K562 (cell line): ENCODE measurements around the gene ZBTB25. TPM values are rescaled to one million over a fixed set of nuclear protein-coding genes. Genes with fewer than 3 reads are reported as not detected.
A peak's percentile ranks its signal among the peaks of the same experiment; 100 is the strongest.

ENCODE experiments used
- DPF2 ChIP-seq: fragments of 450-650 bp; IDR thresholded peaks from 2 replicates; pipeline ENCODE4 v1.6.1; 2016
- E2F6 ChIP-seq, 2 experiments: IDR thresholded peaks; 2 replicates each; pipeline ENCODE4 v1.6.1; 2011; ENCODE audit warnings: borderline replicate concordance in 1 of 2, control low read depth in 1 of 2, low read depth in 1 of 2, low read length in 1 of 2, mild to moderate bottlenecking in 1 of 2, mixed read lengths in 1 of 2, moderate library complexity in 1 of 2; ENCODE audit not compliant: insufficient read depth in 1 of 2, insufficient read length in 1 of 2, poor library complexity in 1 of 2, severe bottlenecking in 1 of 2; ENCODE audit errors: extremely low read depth in 1 of 2
- ERF ChIP-seq: fragments of 450-650 bp; formaldehyde crosslinking; IDR thresholded peaks from 2 replicates; pipeline ENCODE4 v1.4.0; 2020; ENCODE audit warnings: mild to moderate bottlenecking, mixed read lengths
- ETV1 ChIP-seq: fragments of 450-650 bp; conservative IDR thresholded peaks from 2 replicates; pipeline ENCODE4 v1.6.1; 2016; ENCODE audit warnings: missing genetic modification characterization, control low read depth, low read depth, missing compliant biosample characterization
- HNRNPL ChIP-seq: fragments of 200-400 bp; formaldehyde crosslinking; IDR thresholded peaks from 2 replicates; pipeline ENCODE4 v1.6.1; 2017; ENCODE audit warnings: low read depth, mild to moderate bottlenecking, low read length
- MTF1 ChIP-seq: fragments of 250-450 bp; sonication (Bioruptor Pico); IDR thresholded peaks from 2 replicates; pipeline ENCODE4 v1.9.0; 2021; ENCODE audit warnings: moderate library complexity, mild to moderate bottlenecking, inconsistent platforms, borderline replicate concordance
- NCOA4 ChIP-seq: fragments of 450-650 bp; IDR thresholded peaks from 2 replicates; pipeline ENCODE4 v1.6.1; 2018; ENCODE audit warnings: mild to moderate bottlenecking; ENCODE audit not compliant: partially characterized antibody
- NR2C2 ChIP-seq, 2 experiments: fragments of 200-800 bp in 1 of 2; sonication (Bioruptor generic) in 1 of 2; sonication (generic) in 1 of 2; formaldehyde crosslinking in 1 of 2; IDR thresholded peaks; 2 replicates each; pipeline versions ENCODE4 v1.6.1 to v1.8.0; 2016 to 2022; ENCODE audit warnings: mild to moderate bottlenecking in 1 of 2, missing compliant biosample characterization in 1 of 2, missing genetic modification characterization in 1 of 2, missing genetic modification reagents in 1 of 2
- NUFIP1 ChIP-seq: fragments of 450-650 bp; IDR thresholded peaks from 2 replicates; pipeline ENCODE4 v1.6.1; 2018; ENCODE audit not compliant: partially characterized antibody
- PBX2 ChIP-seq, 2 experiments: IDR thresholded peaks in 1 of 2; conservative IDR thresholded peaks in 1 of 2; 2 replicates each; pipeline ENCODE4 v1.6.1; 2016; ENCODE audit warnings: low read depth in 2 of 2, mild to moderate bottlenecking in 1 of 2, missing compliant biosample characterization in 1 of 2, missing genetic modification characterization in 1 of 2, moderate library complexity in 1 of 2
- SP2 ChIP-seq: IDR thresholded peaks from 2 replicates; pipeline ENCODE4 v1.6.1; 2011; ENCODE audit warnings: mild to moderate bottlenecking, low read depth, low read length, moderate library complexity; ENCODE audit not compliant: poor library complexity, severe bottlenecking; ENCODE audit errors: extremely low read depth
- ZBTB43 ChIP-seq: sonication (generic); formaldehyde crosslinking; IDR thresholded peaks from 2 replicates; pipeline ENCODE4 v1.8.0; 2023; ENCODE audit warnings: mild to moderate bottlenecking, missing genetic modification reagents
- ZNF124 ChIP-seq: sonication (generic); formaldehyde crosslinking; IDR thresholded peaks from 2 replicates; pipeline ENCODE4 v1.8.1; 2022; ENCODE audit warnings: missing genetic modification reagents
- ZNF507 ChIP-seq: conservative IDR thresholded peaks from 2 replicates; pipeline ENCODE4 v1.6.1; 2017; ENCODE audit warnings: missing genetic modification characterization, missing compliant biosample characterization
- polyA plus RNA-seq, 8 experiments: library from polyadenylated mRNA; depleted of rRNA in 4 of 8; stranded (reverse) in 5 of 8; unstranded in 3 of 8; fragments of >200 nt; fragmentation: Nextera tagmentation in 2 of 8; fragmentation: Illumina TruSeq in 1 of 8; extraction: Ambion mirVana in 2 of 8; extraction: Trizol in 1 of 8; gene quantifications; 2 replicates each; pipeline versions ENCODE4 v1.2.1 to v1.2.3, GENCODE V29; 2011 to 2014; ENCODE audit warnings: inconsistent platforms in 1 of 8, missing spikeins in 1 of 8
- total RNA-seq, 7 experiments: library from RNA; depleted of rRNA in 6 of 7; stranded (reverse); fragments of >200 nt in 6 of 7; fragmentation: Illumina TruSeq in 2 of 7; extraction: Trizol in 2 of 7; gene quantifications; 2 replicates each; pipeline versions ENCODE4 v1.2.1 to v1.2.3, GENCODE V29; 2011 to 2021; ENCODE audit warnings: low replicate concordance in 1 of 7
- TF ChIP-seq, protein P1 (sequence below), 3 experiments: fragments of 200-800 bp in 1 of 3; fragments of 250-450 bp in 1 of 3; fragments of 450-650 bp in 1 of 3; sonication (Bioruptor Pico) in 1 of 3; sonication (Bioruptor generic) in 1 of 3; formaldehyde crosslinking in 1 of 3; IDR thresholded peaks; 2 replicates each; pipeline versions ENCODE4 v1.6.1 to v1.8.0; 2016 to 2022; ENCODE audit warnings: mild to moderate bottlenecking in 2 of 3, missing genetic modification characterization in 2 of 3, missing compliant biosample characterization in 1 of 3, moderate library complexity in 1 of 3

ZBTB25 gene
- total and polyA plus RNA-seq, 9 of the 15 experiments (the other 6 are each of a cell fraction or from before 2014, with no cell fraction given), result 0.61 to 3.9 (median 2.3) TPM

DNA sequence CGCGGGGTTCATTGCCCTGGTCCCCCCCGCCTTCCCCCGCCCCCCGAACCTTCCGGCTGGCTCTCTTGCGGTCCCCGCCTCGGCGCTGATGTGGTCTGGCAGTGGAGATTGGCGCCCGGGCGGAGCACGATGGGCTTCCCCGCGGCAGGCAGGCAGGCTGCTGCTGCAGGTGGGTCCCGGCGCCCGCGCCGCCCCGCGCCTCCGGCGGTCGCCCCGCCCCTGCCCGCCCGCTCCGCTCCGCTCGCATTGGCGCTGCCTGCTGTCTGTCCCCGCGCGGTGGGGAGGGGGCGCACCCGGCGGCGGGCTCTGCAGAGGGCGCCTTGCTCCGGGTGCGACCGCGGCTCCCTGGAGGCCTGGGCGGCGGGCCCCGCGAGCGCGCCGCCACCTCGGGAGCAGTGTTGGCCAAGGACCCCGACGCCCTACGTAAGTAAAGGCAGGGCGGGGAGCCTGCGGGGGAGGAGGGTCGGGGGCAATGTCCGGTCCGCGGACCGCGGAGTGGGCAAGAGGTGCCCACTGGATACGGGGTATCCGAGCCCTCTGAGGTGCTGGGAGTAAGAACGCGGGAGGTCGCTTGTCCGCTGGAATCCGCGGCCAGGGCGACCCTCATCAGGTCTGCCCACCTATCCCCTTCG, 38.3 kb downstream of the ZBTB25 start, which contains the start of gene AKAP5 (continued):
- TF ChIP-seq, protein P1, sequence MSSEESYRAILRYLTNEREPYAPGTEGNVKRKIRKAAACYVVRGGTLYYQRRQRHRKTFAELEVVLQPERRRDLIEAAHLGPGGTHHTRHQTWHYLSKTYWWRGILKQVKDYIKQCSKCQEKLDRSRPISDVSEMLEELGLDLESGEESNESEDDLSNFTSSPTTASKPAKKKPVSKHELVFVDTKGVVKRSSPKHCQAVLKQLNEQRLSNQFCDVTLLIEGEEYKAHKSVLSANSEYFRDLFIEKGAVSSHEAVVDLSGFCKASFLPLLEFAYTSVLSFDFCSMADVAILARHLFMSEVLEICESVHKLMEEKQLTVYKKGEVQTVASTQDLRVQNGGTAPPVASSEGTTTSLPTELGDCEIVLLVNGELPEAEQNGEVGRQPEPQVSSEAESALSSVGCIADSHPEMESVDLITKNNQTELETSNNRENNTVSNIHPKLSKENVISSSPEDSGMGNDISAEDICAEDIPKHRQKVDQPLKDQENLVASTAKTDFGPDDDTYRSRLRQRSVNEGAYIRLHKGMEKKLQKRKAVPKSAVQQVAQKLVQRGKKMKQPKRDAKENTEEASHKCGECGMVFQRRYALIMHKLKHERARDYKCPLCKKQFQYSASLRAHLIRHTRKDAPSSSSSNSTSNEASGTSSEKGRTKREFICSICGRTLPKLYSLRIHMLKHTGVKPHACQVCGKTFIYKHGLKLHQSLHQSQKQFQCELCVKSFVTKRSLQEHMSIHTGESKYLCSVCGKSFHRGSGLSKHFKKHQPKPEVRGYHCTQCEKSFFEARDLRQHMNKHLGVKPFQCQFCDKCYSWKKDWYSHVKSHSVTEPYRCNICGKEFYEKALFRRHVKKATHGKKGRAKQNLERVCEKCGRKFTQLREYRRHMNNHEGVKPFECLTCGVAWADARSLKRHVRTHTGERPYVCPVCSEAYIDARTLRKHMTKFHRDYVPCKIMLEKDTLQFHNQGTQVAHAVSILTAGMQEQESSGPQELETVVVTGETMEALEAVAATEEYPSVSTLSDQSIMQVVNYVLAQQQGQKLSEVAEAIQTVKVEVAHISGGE (CRISPR knock-in tag; IDR thresholded peaks at IDR 0.05), result no peak
- no peak for TF ChIP-seq ZBTB43 (CRISPR knock-in tag)
- no peak for TF ChIP-seq NCOA4
- TF ChIP-seq ZNF507 (tag), result no peak
- TF ChIP-seq E2F6 (IDR thresholded peaks at IDR 0.05; ENCODE audit: borderline replicate concordance in 1 of 2, extremely low read depth in 1 of 2, insufficient read depth in 1 of 2, insufficient read length in 1 of 2, low read depth in 1 of 2, low read length in 1 of 2, poor library complexity in 1 of 2, severe bottlenecking in 1 of 2), result peak in 1 of 2 experiments; percentile 69
- no peak for TF ChIP-seq MTF1 (CRISPR knock-in tag)
- no peak for TF ChIP-seq DPF2
- TF ChIP-seq SP2, result peak; percentile 24
- no peak for TF ChIP-seq ERF
- no peak for TF ChIP-seq NUFIP1
- no peak for TF ChIP-seq ZNF124
- no peak for TF ChIP-seq NR2C2 (CRISPR knock-in tag; IDR thresholded peaks at IDR 0.05)
- TF ChIP-seq NR2C2 (tag; IDR thresholded peaks at IDR 0.05), result no peak
- TF ChIP-seq ETV1, result no peak
- TF ChIP-seq PBX2 (CRISPR knock-in tag; IDR thresholded peaks at IDR 0.05; ENCODE audit: low read depth), result peak; percentile 28; the same call in 1 of the 2 replicates
- TF ChIP-seq PBX2 (tag; conservative IDR thresholded peaks at IDR 0.05; ENCODE audit: low read depth), result no peak
- TF ChIP-seq HNRNPL, result no peak
